Activated CD4-positive, alpha-beta T cell treated with anti-CD3 and anti-CD28 coated beads, Interleukin-10, Interleukin-2, amounts not matched to agents 100 ng/mL and 50 ng/mL, durations not matched to agents 16 hours and 8 hours (primary cell): ENCODE data around the gene ADCY9.

Experiments used
- DNase-seq: peaks from one replicate; pipeline ENCODE4 v3.0.0-alpha.2; 2020

ADCY9 gene

GRCh38 chr16:4120176-4120575, 3.9 kb upstream of the ADCY9 start:
- DNase-seq, result no peak

DNA sequence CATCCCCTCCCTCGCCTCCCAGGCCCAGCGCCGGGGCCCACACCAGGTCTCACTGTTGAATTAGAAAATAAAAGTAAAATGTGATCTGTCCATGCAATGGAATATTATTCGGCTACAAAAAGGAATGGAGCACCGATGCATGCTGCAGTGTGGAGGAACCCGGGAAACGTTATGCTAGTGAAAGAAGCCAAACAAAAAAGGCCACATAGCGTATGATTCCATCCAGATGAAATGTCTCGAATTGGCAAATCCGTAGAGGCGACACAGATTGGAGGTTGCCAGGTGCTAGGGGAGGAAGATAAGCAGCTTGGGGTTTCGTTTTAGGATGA, 972 bp upstream of the ADCY9 start:
- no peak for DNase-seq

DNA sequence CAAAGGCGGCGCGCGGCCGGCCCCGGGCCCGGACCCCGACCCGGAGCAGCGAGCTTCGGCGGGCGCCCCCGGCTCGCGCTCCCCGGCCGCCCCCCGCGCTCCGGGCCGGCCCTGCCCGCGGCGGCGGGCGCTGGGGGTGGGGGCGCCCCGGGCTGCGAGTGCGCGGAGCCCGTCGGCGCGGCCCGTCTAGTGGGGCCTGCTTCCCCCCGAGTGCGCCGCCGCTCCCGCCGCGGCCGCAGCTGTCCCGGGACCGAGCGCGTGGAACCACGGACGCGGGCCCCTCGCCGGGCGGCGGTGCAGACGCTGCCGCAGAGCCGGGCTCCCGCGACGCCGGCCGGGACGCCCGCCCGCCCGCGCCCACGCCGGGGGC, 308 bp downstream of the ADCY9 start:
- DNase-seq, result no peak

- peak; percentile 49 for DNase-seq
Observed at GRCh38 chr16:4115209-4115948, 863 bp downstream of the ADCY9 start.

DNA sequence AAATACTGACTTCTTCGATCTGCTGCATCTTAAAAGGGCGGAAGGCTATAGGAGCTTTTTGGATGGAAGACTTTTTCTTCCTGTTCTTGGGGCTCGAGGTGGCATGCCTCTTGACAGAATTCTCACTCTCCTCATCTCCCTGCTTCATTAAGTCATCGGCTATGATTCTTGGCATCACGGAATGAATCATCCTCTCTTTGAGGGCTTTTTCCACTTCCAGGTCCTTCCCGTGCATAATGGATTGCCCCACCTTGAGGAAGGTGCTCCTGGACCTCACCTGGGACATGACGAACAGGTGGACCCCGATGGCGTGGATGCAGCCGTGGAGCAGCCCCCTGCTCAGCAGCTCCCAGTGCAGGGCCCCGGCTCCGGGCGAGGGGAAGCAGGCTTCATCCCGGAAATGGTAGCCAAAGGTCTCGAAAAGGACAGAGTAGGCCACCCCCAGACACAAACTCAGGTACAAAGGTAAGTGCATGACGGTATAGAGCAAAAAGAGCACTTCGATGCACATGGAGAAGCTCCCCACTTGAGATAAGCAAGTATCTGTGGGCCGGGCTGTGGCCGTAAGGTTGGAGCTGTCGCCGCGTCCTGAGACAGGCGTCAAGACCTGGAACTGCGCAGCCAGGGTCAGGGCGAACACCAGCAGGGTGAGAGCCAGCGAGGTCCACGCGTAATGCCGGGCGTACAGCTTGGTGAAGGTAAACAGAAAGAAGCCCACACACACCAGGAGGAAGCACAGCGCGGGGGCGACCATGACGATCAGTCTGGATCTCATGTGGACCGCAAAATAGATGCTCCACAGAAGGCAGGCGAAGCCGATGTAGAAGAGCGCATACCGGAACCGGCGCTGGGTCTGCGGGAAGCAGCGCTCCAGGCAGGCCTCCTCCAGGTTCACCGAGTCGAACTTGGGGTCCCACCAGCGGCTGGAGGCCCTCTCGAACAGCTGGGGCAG, 1.7 kb downstream of the ADCY9 start:
- no peak for DNase-seq

- DNase-seq, result no peak
Observed at GRCh38 chr16:4113358-4114256, 2.6 kb downstream of the ADCY9 start.

GRCh38 chr16:4111748-4112696, 4.2 kb downstream of the ADCY9 start:
- DNase-seq, result no peak

GRCh38 chr16:4110680-4111079, 5.6 kb downstream of the ADCY9 start:
- DNase-seq, result no peak

- no peak for DNase-seq
Observed at GRCh38 chr16:4110065-4110464, 6.2 kb downstream of the ADCY9 start.

DNA sequence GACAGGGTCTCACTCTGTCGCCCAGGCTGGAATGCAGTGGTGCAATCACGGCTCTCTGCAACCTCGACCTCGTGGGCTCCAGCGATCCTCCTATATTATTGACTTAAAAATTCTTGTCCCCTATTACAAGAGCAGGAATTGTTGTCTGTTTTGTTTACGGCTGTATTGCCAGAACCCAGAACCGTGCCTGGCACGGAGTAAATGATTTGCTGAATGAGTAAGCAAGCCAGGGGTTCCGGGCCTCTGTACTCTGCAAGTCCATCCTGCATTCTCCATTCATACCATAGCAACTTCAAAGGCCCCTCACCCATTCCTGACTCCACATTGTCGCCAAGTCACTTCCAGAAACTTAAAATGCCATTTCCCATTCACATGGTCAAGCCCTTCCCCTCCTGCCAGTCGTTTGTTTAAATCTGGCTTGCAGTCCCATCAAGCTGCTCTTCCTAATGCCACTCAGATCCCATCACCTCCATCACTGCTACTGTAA, 6.9 kb downstream of the ADCY9 start:
- no peak for DNase-seq

DNA sequence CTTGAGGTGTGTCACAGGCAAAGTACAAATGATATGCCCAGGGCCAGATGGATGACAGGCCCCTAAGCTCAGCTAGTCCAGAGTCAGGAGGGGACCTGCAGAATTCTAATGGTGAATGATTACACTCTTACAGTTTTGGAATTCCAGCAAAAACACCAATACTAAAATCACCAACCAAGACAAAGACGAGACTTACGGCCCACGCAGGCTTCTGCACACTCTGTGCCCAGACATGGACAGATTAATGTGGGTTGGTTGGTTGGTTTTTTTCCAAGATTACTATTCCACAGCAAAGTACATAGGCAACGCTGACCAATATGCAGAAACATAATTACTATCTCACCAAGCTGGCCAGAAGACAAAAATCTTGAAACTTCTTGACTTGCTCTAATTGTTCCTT, 9.7 kb downstream of the ADCY9 start:
- DNase-seq, result no peak

DNA sequence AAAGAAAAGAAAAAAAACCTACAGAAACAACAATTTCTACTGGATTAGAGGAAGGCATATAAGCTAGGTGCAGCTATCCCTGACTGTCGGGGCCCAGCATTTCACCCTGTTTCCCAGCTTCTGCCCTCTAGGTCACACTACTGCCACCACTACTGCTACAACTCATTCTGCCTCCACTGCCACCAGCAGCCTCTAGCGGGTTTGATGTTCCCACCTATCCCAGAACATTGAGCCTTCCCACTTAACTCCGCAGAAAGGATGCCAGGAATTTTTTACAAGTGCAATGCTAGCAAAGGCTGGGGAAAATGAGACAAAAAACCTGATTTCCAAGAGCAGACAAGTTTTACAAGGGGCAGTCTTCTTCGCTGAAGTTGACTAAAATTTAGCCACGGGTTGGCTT, 10.4 kb downstream of the ADCY9 start:
- DNase-seq, result no peak

DNA sequence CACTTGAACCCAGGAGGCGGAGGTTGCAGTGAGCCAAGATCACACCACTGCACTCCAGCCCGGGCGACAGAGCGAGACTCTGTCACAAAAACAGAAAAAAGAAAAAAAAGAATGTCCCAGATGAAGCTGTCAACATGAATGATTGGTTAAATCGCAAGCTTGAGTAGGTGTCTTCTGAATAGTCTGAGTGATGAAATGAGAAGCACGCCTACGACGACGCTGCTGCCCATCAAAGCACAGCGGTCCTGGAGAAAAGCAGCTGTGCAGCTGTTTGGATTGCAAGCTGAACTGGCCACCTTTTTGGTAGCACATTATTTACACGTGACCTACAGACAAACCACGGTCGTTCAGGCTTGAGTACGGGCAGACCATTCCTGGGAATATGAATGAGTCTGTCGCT, 12.5 kb downstream of the ADCY9 start:
- no peak for DNase-seq

- no peak for DNase-seq
Observed at GRCh38 chr16:4101421-4102219, 14.6 kb downstream of the ADCY9 start.

- DNase-seq, result no peak
Observed at GRCh38 chr16:4098501-4098900, 17.7 kb downstream of the ADCY9 start.

GRCh38 chr16:4097826-4098240, 18.4 kb downstream of the ADCY9 start:
- DNase-seq, result no peak

- no peak for DNase-seq
Observed at GRCh38 chr16:4096509-4096908, 19.7 kb downstream of the ADCY9 start.

GRCh38 chr16:4094127-4094773, 22.0 kb downstream of the ADCY9 start:
- no peak for DNase-seq

- no peak for DNase-seq
Observed at GRCh38 chr16:4093495-4094126, 22.6 kb downstream of the ADCY9 start.
